Smooth muscle cell (in vitro differentiated cells): Measurements from ENCODE around the gene NDUFB2. TPM values are rescaled to one million over a fixed set of nuclear protein-coding genes. Genes with fewer than 3 reads are reported as not detected.
A peak's percentile ranks its signal among the peaks of the same experiment; 100 is the strongest.

Experiments used
- DNase-seq: peaks from one replicate; lab custom pipeline; 2025; ENCODE audit not compliant: unreplicated experiment; lab: John Stamatoyannopoulos, UW
- H2AFZ ChIP-seq: fragments of 200-600 bp; sonication (generic); 2 replicates; pipeline ENCODE4 v1.6.0; 2016; ENCODE audit warnings: antibody characterized with exemption, low read depth, mild to moderate bottlenecking
- H3F3A ChIP-seq: fragments of 200-600 bp; sonication (generic); 2 replicates; pipeline ENCODE4 v1.6.0; 2017; ENCODE audit warnings: antibody characterized with exemption, low read depth
- H3K27ac ChIP-seq: fragments of 200-600 bp; sonication (generic); 2 replicates; pipeline ENCODE4 v1.5.1; 2016; ENCODE audit warnings: low read depth, mild to moderate bottlenecking
- H3K27me3 ChIP-seq: fragments of 200-600 bp; sonication (generic); 2 replicates; pipeline ENCODE4 v1.6.1; 2016; ENCODE audit warnings: low read depth, mild to moderate bottlenecking
- H3K36me3 ChIP-seq: fragments of 200-600 bp; sonication (generic); 2 replicates; pipeline ENCODE4 v1.5.1; 2016; ENCODE audit warnings: low read depth
- H3K4me1 ChIP-seq: fragments of 200-600 bp; sonication (generic); 2 replicates; pipeline ENCODE4 v1.5.1; 2016; ENCODE audit warnings: low read depth
- H3K4me2 ChIP-seq: fragments of 200-600 bp; sonication (generic); 2 replicates; pipeline ENCODE4 v1.6.0; 2016; ENCODE audit warnings: mild to moderate bottlenecking
- H3K4me3 ChIP-seq: fragments of 200-600 bp; sonication (generic); 2 replicates; pipeline ENCODE4 v1.5.1; 2016; ENCODE audit warnings: mild to moderate bottlenecking
- H3K79me2 ChIP-seq: fragments of 200-600 bp; sonication (generic); 2 replicates; pipeline ENCODE4 v1.6.0; 2016; ENCODE audit warnings: low read depth, mild to moderate bottlenecking
- H3K9ac ChIP-seq: fragments of 200-600 bp; sonication (generic); 2 replicates; pipeline ENCODE4 v1.6.0; 2016; ENCODE audit warnings: low read depth
- H3K9me3 ChIP-seq: fragments of 200-600 bp; sonication (generic); replicated peaks from 2 replicates; pipeline ENCODE4 v1.5.1; 2016; ENCODE audit warnings: low read depth
- H4K20me1 ChIP-seq: fragments of 200-600 bp; sonication (generic); 2 replicates; pipeline ENCODE4 v1.6.0; 2016; ENCODE audit warnings: low read depth
- CTCF ChIP-seq: fragments of 200-600 bp; sonication (generic); IDR thresholded peaks from 2 replicates; pipeline ENCODE4 v1.5.1; 2017; ENCODE audit warnings: borderline replicate concordance, mild to moderate bottlenecking, antibody characterized with exemption; ENCODE audit not compliant: insufficient read depth, poor library complexity, severe bottlenecking
- WGBS: methylation state at CpG from one replicate; pipeline ENCODE4 v1.1.7; 2016; ENCODE audit warnings: low lambda C conversion rate; 5-methylcytosine and 5-hydroxymethylcytosine counted together
- polyA plus RNA-seq: library from polyadenylated mRNA; unstranded; fragments of >200 nt; fragmentation: Nextera tagmentation; extraction: Ambion mirVana; gene quantifications from 2 replicates; pipeline ENCODE4 v1.2.1, GENCODE V29; 2016
- total RNA-seq: library from RNA; depleted of rRNA; stranded (reverse); fragments of >200 nt; gene quantifications from 2 replicates; pipeline ENCODE4 v1.2.3, GENCODE V29; 2014

Gene NDUFB2
- total and polyA plus RNA-seq, 2 experiments from 2014 or later, result 376 to 380 TPM

GRCh38 chr7:140671966-140672365 lies 24.5 kb upstream of the NDUFB2 start:
- H2AFZ ChIP-seq, result no peak overlapping the region
- WGBS, result 80% methylated on average over 15 of the region's 15 CpGs
- no peak overlapping the region for H3K27ac ChIP-seq
- H3K4me3 ChIP-seq, result no peak overlapping the region
- H3K9me3 ChIP-seq, result no peaks in the 10 kb centered on the region
- no peak overlapping the region for H3K4me2 ChIP-seq
- H4K20me1 ChIP-seq, result no peaks in the 10 kb centered on the region
- H3K9ac ChIP-seq, result no peak overlapping the region
- DNase-seq, result no peak
- no peaks in the 10 kb centered on the region for H3K79me2 ChIP-seq
- H3K4me1 ChIP-seq, result no peaks in the 10 kb centered on the region
- no peaks in the 10 kb centered on the region for H3K36me3 ChIP-seq
- H3K27me3 ChIP-seq, result no peaks in the 10 kb centered on the region
- no peak for TF ChIP-seq CTCF
- H3F3A ChIP-seq, result peaks cover 3% of the 10 kb centered on the region

- Histone ChIP-seq H2AFZ (peak within 1 kb of the TSS; percentile 76), H3K27me3 (no peaks in the 10 kb centered on the region), H3K27ac (no peak within 1 kb of the TSS), H3K36me3 (no peaks in the 10 kb centered on the region), H3K79me2 (no peaks in the 10 kb centered on the region), H3K9me3 (no peaks in the 10 kb centered on the region), H3K4me3 (peak within 1 kb of the TSS; percentile 57), H3F3A (peaks cover 3% of the 10 kb centered on the region), H4K20me1 (no peaks in the 10 kb centered on the region), H3K9ac (peak within 1 kb of the TSS; percentile 6), H3K4me1 (no peaks in the 10 kb centered on the region), H3K4me2 (peak within 1 kb of the TSS; percentile 91)
- DNase-seq, result no peak
- 5% methylated on average over 8 of the region's 41 CpGs for WGBS
- TF ChIP-seq CTCF, result no peak
These were observed 24.0 kb upstream of the NDUFB2 start, which contains the start of gene ADCK2 for GRCh38 chr7:140672382-140673062. TSS of gene ADCK2 (plus strand) at chr7:140672945. CDS start at chr7:140673331, 386 bp downstream.

GRCh38 chr7:140673063-140673773 lies 23.3 kb upstream of the NDUFB2 start:
- peak overlapping the region; percentile 6 for H3K9ac ChIP-seq
- peak overlapping the region; percentile 91 for H3K4me2 ChIP-seq
- H3K27ac ChIP-seq, result no peak overlapping the region
- WGBS, result 2% methylated on average over 48 of the region's 72 CpGs
- TF ChIP-seq CTCF, result no peak
- no peaks in the 10 kb centered on the region for H3K79me2 ChIP-seq
- no peaks in the 10 kb centered on the region for H4K20me1 ChIP-seq
- DNase-seq, result no peak
- H3K27me3 ChIP-seq, result no peaks in the 10 kb centered on the region
- H3K4me1 ChIP-seq, result no peaks in the 10 kb centered on the region
- H3K4me3 ChIP-seq, result peak overlapping the region; percentile 57
- H2AFZ ChIP-seq, result peak overlapping the region; percentile 76
- H3K36me3 ChIP-seq, result no peaks in the 10 kb centered on the region
- H3F3A ChIP-seq, result peaks cover 3% of the 10 kb centered on the region
- no peaks in the 10 kb centered on the region for H3K9me3 ChIP-seq
